Body of pancreas (tissue), 4 donors: ENCODE data around the gene ADTRP. TPM values are rescaled to one million over a fixed set of nuclear protein-coding genes. Genes with fewer than 3 reads are reported as not detected.

ENCODE experiments used
- ATAC-seq: fragments of 150-250 bp; one replicate; pipeline ENCODE4 v1.9.1; 2016
- DNase-seq, 4 donors: peaks; one replicate each; pipeline ENCODE4 v3.0.0-alpha.2; 2019
- H3K27ac ChIP-seq, 4 donors: fragments of 200-600 bp; sonication (generic); 1 replicate in 3 of 4; 2 replicates in 1 of 4; pipeline versions ENCODE4 v1.5.1 to v1.6.1; 2016 to 2019; ENCODE audit warnings: mild to moderate bottlenecking in 1 of 4, mixed read lengths in 1 of 4, moderate library complexity in 1 of 4
- H3K27me3 ChIP-seq, 2 donors: fragments of 200-600 bp; sonication (generic); one replicate each; pipeline ENCODE4 v1.6.0; 2016; ENCODE audit warnings: mild to moderate bottlenecking in 1 of 2
- H3K36me3 ChIP-seq, 2 donors: fragments of 200-600 bp; sonication (generic); replicated peaks in 1 of 2; 2 replicates each; pipeline ENCODE4 v1.5.1; 2016; ENCODE audit warnings: low read depth in 2 of 2; ENCODE audit not compliant: insufficient read depth in 1 of 2
- H3K4me1 ChIP-seq: fragments of 200-600 bp; sonication (generic); one replicate; pipeline ENCODE4 v1.6.0; 2016
- H3K4me3 ChIP-seq, 2 donors: fragments of 200-600 bp; sonication (generic); 1 replicate in 1 of 2; 2 replicates in 1 of 2; pipeline ENCODE4 v1.5.1; 2016 to 2019
- H3K9me3 ChIP-seq, 3 donors: fragments of 200-600 bp; sonication (generic); 1 replicate in 2 of 3; 2 replicates in 1 of 3; pipeline ENCODE4 v1.5.1; 2016
- CTCF ChIP-seq, 7 experiments: fragments of 450-650 bp in 4 of 7; fragments of 200-600 bp in 3 of 7; sonication (generic) in 3 of 7; IDR thresholded peaks; one replicate each; pipeline ENCODE4 v1.5.1; 2016 to 2019; ENCODE audit warnings: antibody characterized with exemption in 7 of 7
- POLR2A ChIP-seq, 3 donors: fragments of 450-650 bp; IDR thresholded peaks; one replicate each; pipeline ENCODE4 v1.6.1; 2016; ENCODE audit warnings: antibody characterized with exemption in 3 of 3, mild to moderate bottlenecking in 2 of 3
- WGBS, 2 donors: methylation state at CpG; one replicate each; pipeline ENCODE4 v1.1.5; 2017; 5-methylcytosine and 5-hydroxymethylcytosine counted together
- intact Hi-C: fragments of 100-400 bp; cut with DNase I; formaldehyde crosslinking; loops from one replicate; pipeline ENCODE4 v1.15.1; 2023
- total RNA-seq, 2 donors: library from RNA; depleted of rRNA; stranded (reverse); fragments of >200 nt; gene quantifications; one replicate each; pipeline ENCODE4 v1.1.0, GENCODE V29; 2016

Gene ADTRP
- total RNA-seq, 2 donors from 2014 or later = not detected

GRCh38 chr6:11752360-11752759 lies 26.2 kb downstream of the ADTRP start:
- no peaks in the 10 kb centered on the region for H3K27me3 ChIP-seq
- no peak for TF ChIP-seq POLR2A (IDR thresholded peaks at IDR 0.05)
- no peak for TF ChIP-seq CTCF (IDR thresholded peaks at IDR 0.05)
- WGBS, 2 donors = 83 to 88% methylated on average over 1 of the region's 1 CpG
- H3K4me1 ChIP-seq = peaks cover 13% of the 10 kb centered on the region
- no peak for DNase-seq
- no peaks in the 10 kb centered on the region for H3K36me3 ChIP-seq
- no peak overlapping the region for H3K4me3 ChIP-seq
- no peak for ATAC-seq
- no peak overlapping the region for H3K27ac ChIP-seq
- no peaks in the 10 kb centered on the region for H3K9me3 ChIP-seq
- intact Hi-C loops = no loop called here

GRCh38 chr6:11750682-11751081 lies 27.9 kb downstream of the ADTRP start:
- intact Hi-C loops = no loop called here
- TF ChIP-seq POLR2A (IDR thresholded peaks at IDR 0.05) = no peak
- TF ChIP-seq CTCF (IDR thresholded peaks at IDR 0.05) = no peak
- no peaks in the 10 kb centered on the region for H3K36me3 ChIP-seq
- no peak overlapping the region for H3K4me3 ChIP-seq
- H3K9me3 ChIP-seq = no peaks in the 10 kb centered on the region
- 24 to 31% methylated on average over 7 of the region's 7 CpGs for WGBS, 2 donors
- H3K4me1 ChIP-seq = peaks cover 13% of the 10 kb centered on the region
- peak in 1 of 4 donors; percentile 37 for DNase-seq
- ATAC-seq = peak; percentile 48
- no peak overlapping the region for H3K27ac ChIP-seq
- no peaks in the 10 kb centered on the region for H3K27me3 ChIP-seq

- TF ChIP-seq POLR2A (IDR thresholded peaks at IDR 0.05) (no peak), CTCF (IDR thresholded peaks at IDR 0.05) (no peak)
- Histone ChIP-seq H3K9me3 (no peaks in the 10 kb centered on the region), H3K36me3 (no peaks in the 10 kb centered on the region), H3K4me1 (peaks cover 13% of the 10 kb centered on the region), H3K4me3 (no peak overlapping the region), H3K27ac (no peak overlapping the region), H3K27me3 (no peaks in the 10 kb centered on the region)
- DNase-seq (no peak), ATAC-seq (no peak)
- WGBS, 2 donors = 90 to 92% methylated on average over 7 of the region's 7 CpGs
- intact Hi-C loops = no loop called here
These were observed 29.9 kb downstream of the ADTRP start for GRCh38 chr6:11748591-11749210.

- Histone ChIP-seq H3K4me3 (no peak overlapping the region), H3K4me1 (peaks cover 19% of the 10 kb centered on the region), H3K27ac (no peak overlapping the region), H3K9me3 (no peaks in the 10 kb centered on the region), H3K27me3 (no peaks in the 10 kb centered on the region), H3K36me3 (no peaks in the 10 kb centered on the region)
- intact Hi-C loops = no loop called here
- no peak for TF ChIP-seq POLR2A (IDR thresholded peaks at IDR 0.05)
- TF ChIP-seq CTCF (IDR thresholded peaks at IDR 0.05) = no peak
- DNase-seq (no peak), ATAC-seq (no peak)
- WGBS, 2 donors = 90 to 92% methylated on average over 3 of the region's 3 CpGs
These were observed 31.6 kb downstream of the ADTRP start for GRCh38 chr6:11747021-11747420.

GRCh38 chr6:11744753-11745152 lies 33.9 kb downstream of the ADTRP start:
- Histone ChIP-seq H3K9me3 (no peaks in the 10 kb centered on the region), H3K4me3 (no peak overlapping the region), H3K27ac (peak overlapping the region in 1 of 4 donors; percentile 14), H3K27me3 (no peaks in the 10 kb centered on the region), H3K4me1 (peaks cover 6% of the 10 kb centered on the region), H3K36me3 (no peaks in the 10 kb centered on the region)
- peak; percentile 77 for ATAC-seq
- TF ChIP-seq POLR2A (IDR thresholded peaks at IDR 0.05) = no peak
- TF ChIP-seq CTCF (IDR thresholded peaks at IDR 0.05) = no peak
- WGBS, 2 donors = 17 to 38% methylated on average over 3 of the region's 3 CpGs
- intact Hi-C loops = no loop called here
- DNase-seq = peak; percentile 49 to 84 (median 72)
